HT-29 (cell line): Measurements from ENCODE around the gene SLC66A2. TPM values are rescaled to one million over a fixed set of nuclear protein-coding genes. Genes with fewer than 3 reads are reported as not detected.
"Not testable (repeated sequence)": the region's sequence is repeated elsewhere in the genome, so short reads cannot be mapped to it uniquely, and the experiment has no call there.

ENCODE experiments used
- DNase-seq: peaks from one replicate; pipeline ENCODE4 v3.0.0-alpha.2; 2015; ENCODE audit warnings: low spot score
- total RNA-seq: library from RNA; depleted of rRNA; stranded (reverse); fragments of >200 nt; shearing (Covaris generic); gene quantifications from 2 replicates; pipeline ENCODE4 v1.2.3, GENCODE V29; 2014

Gene SLC66A2
- total RNA-seq, 1 experiment from 2014 or later, result 37.4 TPM

GRCh38 chr18:79868811-79869541 lies 82.5 kb downstream of the SLC66A2 start:
- no peak for DNase-seq

GRCh38 chr18:79868168-79868784 lies 83.2 kb downstream of the SLC66A2 start:
- no peak for DNase-seq

GRCh38 chr18:79867666-79868065 lies 83.8 kb downstream of the SLC66A2 start:
- no peak for DNase-seq

- DNase-seq, result peak; percentile 2
These were observed 84.4 kb downstream of the SLC66A2 start for GRCh38 chr18:79866889-79867574.

GRCh38 chr18:79865951-79866350 lies 85.5 kb downstream of the SLC66A2 start:
- DNase-seq, result not testable (repeated sequence)

- not testable (repeated sequence) for DNase-seq
These were observed 86.5 kb downstream of the SLC66A2 start for GRCh38 chr18:79864955-79865354.

GRCh38 chr18:79864006-79864725 lies 87.3 kb downstream of the SLC66A2 start:
- DNase-seq, result no peak

GRCh38 chr18:79863161-79864005 lies 88.1 kb downstream of the SLC66A2 start:
- no peak for DNase-seq

- DNase-seq, result no peak
These were observed 88.9 kb downstream of the SLC66A2 start for GRCh38 chr18:79862562-79862961.

GRCh38 chr18:79861687-79862086 lies 89.8 kb downstream of the SLC66A2 start:
- DNase-seq, result no peak

- DNase-seq, result no peak
These were observed 92.1 kb downstream of the SLC66A2 start for GRCh38 chr18:79859314-79859713.

- DNase-seq, result no peak
These were observed 94.3 kb downstream of the SLC66A2 start for GRCh38 chr18:79857082-79857671.

GRCh38 chr18:79856119-79857007 lies 95.1 kb downstream of the SLC66A2 start:
- DNase-seq, result no peak

- DNase-seq, result no peak
These were observed 96.1 kb downstream of the SLC66A2 start for GRCh38 chr18:79855147-79855933.

GRCh38 chr18:79853993-79854364 lies 97.5 kb downstream of the SLC66A2 start:
- DNase-seq, result no peak

GRCh38 chr18:79853303-79853992 lies 98.0 kb downstream of the SLC66A2 start:
- no peak for DNase-seq

- no peak for DNase-seq
These were observed 98.7 kb downstream of the SLC66A2 start for GRCh38 chr18:79852561-79853302.
